22Rv1 (cell line): ENCODE results near the gene SYTL3.

ENCODE experiments used
- H3K27ac ChIP-seq: fragments of 450-650 bp; 2 replicates; pipeline ENCODE4 v1.5.1; 2017
- ZFX ChIP-seq: fragments of 450-650 bp; IDR thresholded peaks from 2 replicates; pipeline ENCODE4 v1.6.1; 2017; ENCODE audit warnings: antibody characterized with exemption, borderline replicate concordance
- TF ChIP-seq, protein P1 (sequence below): fragments of 450-650 bp; IDR thresholded peaks from 2 replicates; pipeline ENCODE4 v1.5.1; 2017; ENCODE audit warnings: mild to moderate bottlenecking

SYTL3 gene

DNA sequence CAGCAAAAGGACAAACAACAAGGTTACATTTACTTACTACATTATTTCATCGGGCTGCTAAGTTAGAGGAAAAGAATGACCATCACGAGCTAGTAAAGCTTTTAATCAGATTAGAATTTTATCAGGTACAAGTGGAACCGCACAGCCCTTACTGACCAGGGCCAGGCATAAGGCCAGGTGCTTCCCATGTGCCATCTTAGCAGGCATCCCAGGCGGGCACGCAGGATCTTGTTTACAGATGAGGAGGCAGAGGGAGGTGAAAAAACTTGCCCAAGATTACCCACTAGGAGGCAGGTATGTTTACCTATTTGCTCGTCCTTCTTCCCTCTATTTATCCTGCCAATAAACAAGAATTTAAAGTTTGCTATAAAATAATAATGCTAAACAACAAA is 158.6 kb downstream of the SYTL3 start:
- TF ChIP-seq ZFX: no peak
- TF ChIP-seq, protein P1, sequence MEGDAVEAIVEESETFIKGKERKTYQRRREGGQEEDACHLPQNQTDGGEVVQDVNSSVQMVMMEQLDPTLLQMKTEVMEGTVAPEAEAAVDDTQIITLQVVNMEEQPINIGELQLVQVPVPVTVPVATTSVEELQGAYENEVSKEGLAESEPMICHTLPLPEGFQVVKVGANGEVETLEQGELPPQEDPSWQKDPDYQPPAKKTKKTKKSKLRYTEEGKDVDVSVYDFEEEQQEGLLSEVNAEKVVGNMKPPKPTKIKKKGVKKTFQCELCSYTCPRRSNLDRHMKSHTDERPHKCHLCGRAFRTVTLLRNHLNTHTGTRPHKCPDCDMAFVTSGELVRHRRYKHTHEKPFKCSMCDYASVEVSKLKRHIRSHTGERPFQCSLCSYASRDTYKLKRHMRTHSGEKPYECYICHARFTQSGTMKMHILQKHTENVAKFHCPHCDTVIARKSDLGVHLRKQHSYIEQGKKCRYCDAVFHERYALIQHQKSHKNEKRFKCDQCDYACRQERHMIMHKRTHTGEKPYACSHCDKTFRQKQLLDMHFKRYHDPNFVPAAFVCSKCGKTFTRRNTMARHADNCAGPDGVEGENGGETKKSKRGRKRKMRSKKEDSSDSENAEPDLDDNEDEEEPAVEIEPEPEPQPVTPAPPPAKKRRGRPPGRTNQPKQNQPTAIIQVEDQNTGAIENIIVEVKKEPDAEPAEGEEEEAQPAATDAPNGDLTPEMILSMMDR: peak; percentile 37
- peak overlapping the region; percentile 47 for H3K27ac ChIP-seq

- peak overlapping the region; percentile 47 for H3K27ac ChIP-seq
- TF ChIP-seq, protein P1: no peak
- no peak for TF ChIP-seq ZFX
Observed at GRCh38 chr6:158808941-158809678, 159.3 kb downstream of the SYTL3 start.

DNA sequence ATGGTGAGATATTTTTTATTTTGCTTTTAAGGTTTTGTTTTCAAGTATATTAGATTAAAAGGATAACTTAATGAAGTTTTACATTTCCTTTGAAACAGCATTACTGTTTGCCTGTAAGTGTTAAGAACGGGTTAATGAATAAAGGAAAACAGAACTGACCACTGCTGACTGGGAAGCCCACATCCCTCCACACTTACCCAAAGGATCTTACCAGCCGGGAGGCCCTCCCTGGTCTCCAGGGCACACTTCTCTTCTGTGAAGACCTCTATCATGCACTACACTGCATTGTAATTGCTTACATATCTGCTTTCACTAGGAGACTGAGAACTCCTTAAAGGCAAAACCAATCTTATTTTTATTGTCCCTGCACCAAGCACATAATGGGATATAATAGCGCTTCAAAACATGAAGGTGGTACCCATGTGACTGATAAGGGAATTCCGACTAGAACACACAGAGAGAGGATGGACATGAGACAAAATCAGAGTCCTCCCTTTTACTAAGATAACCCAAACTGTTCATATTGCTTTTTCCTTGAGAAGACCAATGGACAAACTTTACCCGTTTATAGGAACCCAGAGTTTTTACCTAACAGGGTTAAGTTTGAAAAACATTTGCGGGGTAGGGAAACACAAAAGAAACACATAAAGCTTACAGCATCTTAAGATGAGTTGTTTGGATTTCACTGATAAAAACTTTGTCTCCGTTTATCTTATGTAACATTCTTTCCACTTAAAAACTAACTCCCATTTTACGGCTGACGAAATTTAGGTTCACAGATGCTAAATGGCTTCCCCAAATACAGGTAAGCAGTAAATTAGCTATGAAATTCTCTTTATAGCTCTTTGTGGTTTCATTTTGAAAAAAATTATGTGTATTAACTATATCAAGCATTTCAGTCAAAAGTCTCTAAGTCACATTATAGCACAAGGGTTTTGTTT is 160.6 kb downstream of the SYTL3 start:
- peak overlapping the region; percentile 47; the same call in 1 of the 2 replicates for H3K27ac ChIP-seq
- TF ChIP-seq, protein P1: no peak
- TF ChIP-seq ZFX: no peak

DNA sequence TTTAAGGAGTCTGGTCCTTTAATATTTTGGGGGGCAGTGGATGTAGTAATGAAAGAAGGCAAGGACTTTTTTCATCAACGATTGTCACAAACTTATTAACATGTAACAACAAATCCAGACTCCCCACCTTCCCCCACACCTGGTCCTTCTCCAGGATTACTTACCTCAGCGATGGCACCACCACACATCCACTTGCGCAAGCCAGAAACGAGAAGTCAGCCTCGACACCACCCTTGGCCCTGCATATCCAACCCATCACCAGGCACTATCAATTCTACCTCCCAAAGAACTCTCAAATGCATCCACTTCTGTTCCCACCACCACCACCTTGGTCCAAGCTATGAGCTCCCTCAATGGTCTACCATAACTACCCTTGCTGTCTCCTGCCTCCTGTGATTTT is 162.8 kb downstream of the SYTL3 start:
- no peak for TF ChIP-seq ZFX
- TF ChIP-seq, protein P1: no peak
- H3K27ac ChIP-seq: no peak overlapping the region

DNA sequence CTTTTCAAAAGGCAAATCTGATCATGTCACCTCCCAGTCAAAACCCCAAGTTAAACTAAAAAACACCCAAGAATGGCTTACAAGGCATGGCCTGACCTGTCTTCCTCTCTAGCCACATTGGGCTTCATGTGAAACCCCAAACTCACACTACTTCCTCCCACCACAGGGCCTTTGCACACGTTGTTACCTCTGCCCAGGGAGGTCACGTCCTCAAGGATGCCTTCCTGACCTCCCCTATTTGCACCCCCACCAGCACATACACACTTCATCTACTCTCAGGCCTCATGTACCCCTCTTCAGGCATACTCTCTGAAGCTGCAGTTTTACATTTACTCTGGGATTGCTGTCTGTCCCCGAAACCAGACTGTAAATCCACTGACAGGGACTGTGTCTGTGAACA is 163.2 kb downstream of the SYTL3 start:
- TF ChIP-seq, protein P1: no peak
- no peak for TF ChIP-seq ZFX
- no peak overlapping the region for H3K27ac ChIP-seq
